Fibroblast of skin of abdomen (primary cell): ENCODE measurements around the gene LYPD1. TPM values are rescaled to one million over a fixed set of nuclear protein-coding genes. Genes with fewer than 3 reads are reported as not detected.
"Not testable (repeated sequence)": the region's sequence is repeated elsewhere in the genome, so short reads cannot be mapped to it uniquely, and the experiment has no call there.

Source experiments
- DNase-seq: peaks from one replicate; pipeline ENCODE4 v3.0.0-alpha.2; 2013
- polyA plus RNA-seq, 2 experiments: library from polyadenylated mRNA; unstranded; fragments of 120-200 nt; gene quantifications; one replicate each; pipeline ENCODE4 v1.2.1, GENCODE V29; 2013; ENCODE audit not compliant: insufficient read length in 2 of 2

The LYPD1 gene
- 16.9 TPM for polyA plus RNA-seq (2013, experiment 1 of 2; ENCODE audit: insufficient read length)
- 17.5 TPM for polyA plus RNA-seq (2013, experiment 2 of 2; ENCODE audit: insufficient read length)

DNA sequence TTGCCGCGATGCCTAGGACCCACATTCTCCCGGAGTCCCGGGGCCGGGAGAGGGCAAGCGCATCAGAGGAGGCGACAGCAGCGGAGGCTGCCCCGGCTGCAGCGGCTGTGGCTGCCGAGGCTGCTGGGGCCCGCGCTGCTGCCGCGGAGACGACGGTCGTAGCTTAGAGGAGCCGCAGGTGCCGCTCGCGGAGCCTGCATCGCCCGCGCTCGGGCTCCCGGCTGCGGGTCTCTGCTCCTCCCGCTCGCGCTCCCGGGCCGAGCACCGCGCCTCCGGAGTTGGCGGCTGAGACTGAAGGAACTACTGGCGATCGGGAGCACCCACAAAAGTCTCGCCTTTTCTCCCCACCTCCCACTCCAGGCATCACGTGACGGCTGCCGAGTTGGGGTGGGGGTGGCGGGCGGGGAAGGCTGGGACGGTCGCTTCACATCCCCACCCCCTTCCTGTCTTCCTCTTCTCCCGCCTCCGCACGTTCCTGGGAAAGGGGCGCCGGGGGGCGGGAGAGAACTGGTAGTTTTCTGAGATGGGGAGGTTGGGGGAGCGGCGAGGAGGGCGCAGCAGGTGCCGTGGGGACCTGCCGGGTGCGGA is at the start of gene LYPD1:
LYPD1 (minus strand) TSS at position 298 of the 588 bp plus-strand sequence; CDS start at position 25, 273 bp downstream.
- no peak for DNase-seq

DNA sequence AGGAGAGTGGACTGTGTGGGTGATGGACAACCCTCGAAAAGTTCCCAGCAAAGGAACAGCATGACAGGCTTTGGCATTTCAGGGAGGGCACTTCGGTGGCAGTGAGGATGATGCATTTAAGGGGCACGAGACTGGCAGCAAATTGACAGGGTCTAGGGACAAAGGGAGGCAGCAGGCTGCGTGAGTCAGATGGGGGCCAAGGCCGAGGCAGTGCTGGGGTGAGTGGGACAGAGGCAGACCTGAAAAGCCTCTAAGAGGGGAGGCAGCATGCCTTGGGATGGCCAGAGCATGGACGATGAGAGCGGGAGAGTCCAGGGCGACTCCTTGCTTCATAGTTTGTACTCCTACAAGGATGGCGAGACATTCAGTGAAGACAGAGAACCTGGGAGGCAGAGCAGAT is 49.5 kb upstream of the LYPD1 start:
- no peak for DNase-seq

DNA sequence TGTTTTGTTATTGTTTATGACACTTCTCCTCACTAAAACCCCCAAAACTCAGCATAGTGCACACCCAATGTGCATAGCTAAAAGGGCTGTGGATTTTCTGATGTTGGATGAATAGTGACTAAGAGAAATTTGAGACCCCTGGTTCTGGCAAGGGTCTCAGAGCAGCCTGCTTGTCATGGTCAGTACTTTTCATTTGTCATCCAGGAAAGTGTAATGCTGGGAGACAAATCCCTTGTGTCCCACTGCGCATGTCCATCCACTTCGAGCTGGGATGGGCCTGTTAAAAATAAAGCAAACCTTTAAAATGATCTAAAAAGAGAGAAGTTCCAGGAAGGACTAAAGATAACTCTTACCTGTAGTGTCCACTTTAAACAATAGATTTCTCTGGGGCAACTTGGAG is 46.9 kb upstream of the LYPD1 start:
- no peak for DNase-seq

- DNase-seq: peak; percentile 28
These were observed 45.7 kb upstream of the LYPD1 start for GRCh38 chr2:132715386-132716351.

GRCh38 chr2:132703396-132703795 is 33.4 kb upstream of the LYPD1 start:
- no peak for DNase-seq

DNA sequence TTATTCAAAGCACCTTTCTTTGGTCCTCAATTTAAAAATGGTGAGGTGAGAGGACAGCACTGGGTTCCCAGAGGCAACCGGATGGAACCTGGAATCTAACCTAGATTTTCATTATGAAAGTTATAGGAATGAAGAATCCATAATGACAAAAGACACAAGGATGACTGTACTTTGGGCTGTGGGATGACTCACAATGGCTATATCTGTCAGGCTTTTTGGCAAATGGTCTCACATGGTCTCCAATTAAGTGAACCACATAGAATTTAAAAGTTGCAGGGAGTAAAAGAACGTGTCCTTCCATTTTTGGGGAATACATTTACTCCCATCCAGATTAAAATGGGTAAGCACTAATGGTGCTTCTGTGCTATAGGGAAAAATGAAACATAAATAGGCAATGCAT is 31.8 kb upstream of the LYPD1 start:
- peak; percentile 71 for DNase-seq

DNA sequence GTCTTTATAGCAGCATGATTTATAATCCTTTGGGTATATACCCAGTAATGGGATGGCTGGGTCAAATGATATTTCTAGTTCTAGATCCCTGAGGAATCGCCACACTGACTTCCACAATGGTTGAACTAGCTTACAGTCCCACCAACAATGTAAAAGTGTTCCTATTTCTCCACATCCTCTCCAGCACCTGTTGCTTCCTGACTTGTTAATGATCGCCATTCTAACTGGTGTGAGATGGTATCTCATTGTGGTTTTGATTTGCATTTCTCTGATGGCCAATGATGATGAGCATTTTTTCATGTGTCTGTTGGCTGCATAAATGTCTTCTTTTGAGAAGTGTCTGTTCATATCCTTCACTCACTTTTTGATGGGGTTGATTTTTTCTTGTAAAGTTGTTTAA is 29.8 kb upstream of the LYPD1 start:
- not testable (repeated sequence) for DNase-seq

GRCh38 chr2:132698347-132698746 is 28.3 kb upstream of the LYPD1 start:
- not testable (repeated sequence) for DNase-seq

GRCh38 chr2:132697556-132698205 is 27.7 kb upstream of the LYPD1 start:
- no peak for DNase-seq

- DNase-seq: peak; percentile 35
These were observed 22.8 kb upstream of the LYPD1 start for GRCh38 chr2:132692816-132693215.

GRCh38 chr2:132691556-132691955 is 21.6 kb upstream of the LYPD1 start:
- DNase-seq: no peak

DNA sequence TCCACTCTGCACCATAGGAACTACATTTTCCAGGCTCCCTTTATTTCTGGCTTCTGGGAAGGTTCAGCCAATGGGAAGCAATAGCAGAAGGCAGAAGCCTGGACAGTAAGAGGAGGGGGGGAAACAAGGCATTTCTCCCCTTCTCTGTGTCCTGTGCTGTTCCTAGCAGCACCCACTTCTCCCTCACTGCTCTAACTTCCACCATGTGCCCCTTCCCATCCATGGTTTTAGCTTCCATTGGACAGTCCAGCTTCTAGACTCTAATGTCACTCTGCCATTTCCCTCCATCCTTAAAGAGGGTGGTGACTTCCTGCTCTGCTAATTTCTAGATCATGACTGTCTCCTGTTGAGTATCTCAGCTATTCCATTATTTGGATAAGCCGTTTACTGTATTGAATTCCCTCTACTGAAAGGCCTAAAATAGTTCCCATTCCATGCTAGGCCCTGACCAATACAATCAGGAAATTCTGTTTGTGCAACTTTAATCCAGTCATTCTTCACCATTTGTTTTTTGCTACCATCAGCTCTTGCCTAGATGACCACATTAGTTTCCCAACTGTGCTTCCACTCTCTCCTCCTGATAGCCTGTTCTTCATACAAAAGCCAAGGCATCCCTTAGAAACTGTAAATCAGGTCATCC is 20.8 kb upstream of the LYPD1 start:
- no peak for DNase-seq

- no peak for DNase-seq
These were observed 11.8 kb upstream of the LYPD1 start for GRCh38 chr2:132681766-132682165.

DNA sequence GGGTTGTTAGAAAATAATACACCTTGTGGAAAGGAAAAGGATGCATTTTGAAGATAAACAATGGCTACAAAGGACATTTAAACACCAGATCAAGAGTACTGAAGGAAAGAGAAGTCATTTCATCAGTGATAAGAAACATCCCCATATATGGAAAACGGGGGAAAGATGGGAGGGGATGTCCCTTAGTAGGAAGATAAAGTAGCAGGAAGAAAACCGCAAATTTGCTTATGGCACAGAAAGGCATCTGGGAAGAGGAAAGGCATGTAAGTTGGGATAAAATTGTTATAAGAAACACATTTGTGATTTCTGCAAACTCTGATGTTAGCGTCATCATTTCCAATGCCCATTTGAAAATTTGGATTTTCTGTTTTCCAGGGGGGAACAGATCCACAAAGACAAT is 10.5 kb upstream of the LYPD1 start:
- DNase-seq: peak; percentile 59

GRCh38 chr2:132678483-132678882 is 8.5 kb upstream of the LYPD1 start:
- peak; percentile 43 for DNase-seq

GRCh38 chr2:132677661-132678060 is 7.7 kb upstream of the LYPD1 start:
- peak; percentile 74 for DNase-seq

DNA sequence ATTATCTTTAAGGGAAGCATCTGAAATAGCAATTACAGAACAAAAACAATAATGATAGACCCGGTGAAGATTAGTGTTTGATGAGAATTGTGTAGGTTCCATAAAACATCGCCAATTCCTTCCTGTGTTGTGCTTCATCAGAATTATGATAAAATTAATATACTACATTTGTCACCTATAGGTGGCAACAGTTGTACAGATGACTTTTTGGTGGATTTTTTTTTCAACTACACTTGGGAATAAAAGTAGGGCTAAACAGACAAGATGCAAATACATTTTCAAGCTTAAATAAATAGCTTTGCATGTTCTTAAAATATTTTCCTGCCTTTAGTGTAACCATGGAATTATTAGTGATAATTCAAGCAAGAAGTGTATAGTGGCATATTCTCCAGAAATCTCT is 7.0 kb upstream of the LYPD1 start:
- DNase-seq: no peak

DNA sequence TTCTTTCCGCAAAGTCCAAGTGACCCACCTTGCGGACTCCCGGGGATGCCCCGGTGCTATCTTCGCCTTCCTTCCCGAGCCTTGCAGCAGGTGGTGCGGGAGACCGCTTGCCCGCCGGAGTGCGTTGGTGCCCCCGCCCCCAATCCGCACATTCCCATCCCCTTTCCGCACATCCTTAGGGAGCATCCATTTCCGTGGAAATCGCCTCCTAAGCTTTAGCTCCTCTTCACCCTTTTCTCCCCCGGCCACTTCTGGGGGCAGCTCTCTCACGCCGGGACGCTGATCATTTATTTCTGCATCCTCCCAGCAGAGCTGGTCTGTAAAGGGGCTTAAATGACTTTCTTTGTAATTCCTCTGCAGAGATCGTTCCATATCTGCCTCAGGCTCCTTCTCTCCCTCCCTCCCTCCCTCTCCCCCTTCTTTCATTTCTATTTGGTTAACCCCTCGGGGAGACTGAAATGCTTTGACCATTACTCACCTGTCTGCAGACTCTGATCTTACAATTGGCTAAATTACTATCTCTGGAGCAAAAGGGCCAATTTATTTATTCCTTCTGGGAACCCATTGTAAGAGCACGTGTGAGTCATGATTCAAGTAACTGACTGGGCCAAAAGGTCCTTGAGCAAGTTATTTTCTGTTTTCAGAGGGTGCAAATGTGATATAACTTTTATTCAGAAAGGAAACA is 1.3 kb upstream of the LYPD1 start:
- DNase-seq: peak; percentile 93

GRCh38 chr2:132670496-132671150 is 618 bp upstream of the LYPD1 start:
- DNase-seq: peak; percentile 11

- DNase-seq: no peak
These were observed 758 bp downstream of the LYPD1 start for GRCh38 chr2:132668987-132669907.
